Measurements from ENCODE around the gene GNAI2.

Gene GNAI2

DNA sequence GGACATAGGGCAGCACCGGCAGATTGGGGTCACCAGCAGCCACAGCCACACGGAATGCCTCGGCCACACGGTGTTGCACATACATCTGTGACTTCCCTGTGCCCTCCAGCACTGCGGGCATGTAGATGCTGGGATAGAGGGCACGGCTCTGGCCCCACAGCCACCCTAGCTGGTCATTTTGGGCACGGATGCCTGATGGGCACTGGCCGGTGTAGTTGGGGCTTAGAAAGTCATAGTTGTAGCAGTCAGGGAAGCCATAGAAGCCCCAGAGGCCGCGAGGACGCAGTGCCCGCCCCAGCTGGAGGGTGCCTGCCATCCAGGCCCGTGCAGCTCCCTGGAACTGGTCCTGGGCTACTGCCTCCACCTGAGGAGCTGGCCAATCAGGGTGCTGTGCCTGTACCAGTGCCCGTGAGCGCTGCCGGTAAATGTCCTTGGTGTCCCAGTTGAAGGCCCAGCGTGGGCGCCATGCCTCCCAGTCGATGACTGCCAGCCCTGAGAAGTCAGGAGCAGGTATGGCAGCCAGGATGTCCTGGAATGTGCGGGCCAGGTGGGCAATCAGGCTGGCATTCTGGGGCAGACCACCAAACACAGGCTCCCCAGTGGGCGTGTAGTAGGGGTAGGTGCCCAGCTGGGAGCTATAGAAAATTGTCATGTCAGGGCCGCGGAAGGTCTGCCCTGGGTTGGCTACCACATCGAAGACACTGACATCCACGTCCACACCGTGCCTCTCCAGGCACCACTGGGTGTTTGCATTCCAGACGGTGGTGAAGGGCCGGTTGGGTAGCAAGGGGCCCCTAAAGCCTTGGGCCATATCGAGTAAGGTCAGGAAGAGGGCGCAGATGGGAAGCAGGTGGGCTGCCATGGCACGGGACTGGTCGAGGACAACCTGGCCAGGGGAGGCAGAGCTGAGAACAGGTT is 66.3 kb downstream of the GNAI2 start:
- no peak for DNase-seq

DNA sequence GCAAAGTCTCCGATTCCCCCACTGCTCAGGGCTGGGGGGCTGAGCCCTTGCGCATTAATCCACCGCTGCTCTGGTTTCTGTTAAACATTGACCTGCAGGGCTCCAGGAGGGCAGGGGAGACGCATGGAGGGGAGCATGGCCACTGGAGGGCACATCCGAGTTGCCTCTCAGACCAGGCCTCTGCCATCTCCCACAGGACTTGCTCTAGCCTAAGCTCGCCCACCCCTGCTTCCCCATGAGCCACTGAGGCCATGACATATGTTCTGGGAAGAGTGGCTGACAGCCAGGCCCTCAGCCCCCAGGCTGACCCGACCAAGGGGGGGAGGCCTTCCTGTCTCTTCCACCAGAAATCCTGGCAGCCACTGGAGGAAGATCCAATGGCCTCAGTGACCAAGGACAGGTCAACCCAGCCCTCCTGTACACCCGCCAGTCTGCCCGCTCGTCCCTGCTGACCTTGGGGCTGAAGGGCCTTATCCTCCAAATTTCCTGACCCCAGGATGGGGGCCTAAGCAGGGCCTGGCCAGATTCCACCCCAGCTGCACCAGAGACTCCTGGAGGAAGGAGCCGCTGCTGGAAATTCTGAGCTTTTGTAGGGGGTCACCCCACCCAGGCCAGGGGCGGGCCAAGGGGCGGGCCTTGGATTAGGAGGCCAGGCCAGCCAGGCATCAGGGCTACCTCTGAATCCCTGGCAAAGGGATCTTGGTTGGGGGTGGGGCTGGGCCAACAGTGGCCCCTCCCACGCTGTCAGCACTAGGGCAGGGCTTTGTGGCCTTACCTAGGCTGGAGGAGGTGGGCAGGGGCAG is 67.2 kb downstream of the GNAI2 start, which contains the start of gene HYAL1:
TSS of gene HYAL1 (minus strand) at position 562 of the 803 bp plus-strand sequence. CDS start 618 bp downstream, outside the sequence.
- DNase-seq: no peak

GRCh38 chr3:50304601-50305000 is 68.6 kb downstream of the GNAI2 start:
- no peak for DNase-seq

Data from activated CD4-positive, alpha-beta T cell treated with anti-CD3 and anti-CD28 coated beads, Interleukin-2, Interleukin-6, amounts not matched to agents 100 ng/mL and 50 ng/mL, durations not matched to agents 16 hours and 8 hours (primary cell).